Stromal cell of bone marrow (primary cell): Measurements from ENCODE around the gene LRTM2.

Source experiments
- DNase-seq: peaks from one replicate; pipeline ENCODE4 v3.0.0-alpha.2; 2012; ENCODE audit warnings: low read depth

LRTM2 gene

GRCh38 chr12:1865284-1865866 is 45.0 kb downstream of the LRTM2 start:
- DNase-seq: no peak

GRCh38 chr12:1869145-1869544 is 48.8 kb downstream of the LRTM2 start:
- DNase-seq: no peak

- no peak for DNase-seq
Measured at GRCh38 chr12:1870086-1870485, 49.7 kb downstream of the LRTM2 start.

- DNase-seq: no peak
Measured at GRCh38 chr12:1870998-1871917, 50.9 kb downstream of the LRTM2 start.

GRCh38 chr12:1872001-1872400 is 51.6 kb downstream of the LRTM2 start:
- no peak for DNase-seq

- DNase-seq: no peak
Measured at GRCh38 chr12:1872448-1872847, 52.1 kb downstream of the LRTM2 start.

GRCh38 chr12:1873531-1874510 is 53.5 kb downstream of the LRTM2 start:
- DNase-seq: no peak

- no peak for DNase-seq
Measured at GRCh38 chr12:1875608-1876007, 55.2 kb downstream of the LRTM2 start.

- DNase-seq: no peak
Measured at GRCh38 chr12:1876086-1876485, 55.7 kb downstream of the LRTM2 start.

GRCh38 chr12:1877169-1877878 is 57.0 kb downstream of the LRTM2 start:
- no peak for DNase-seq

GRCh38 chr12:1878214-1878613 is 57.8 kb downstream of the LRTM2 start:
- DNase-seq: no peak

- no peak for DNase-seq
Measured at GRCh38 chr12:1878695-1879094, 58.3 kb downstream of the LRTM2 start.

GRCh38 chr12:1879633-1880032 is 59.3 kb downstream of the LRTM2 start:
- no peak for DNase-seq

GRCh38 chr12:1880153-1880845 is 59.9 kb downstream of the LRTM2 start:
- no peak for DNase-seq

GRCh38 chr12:1880876-1881275 is 60.5 kb downstream of the LRTM2 start:
- DNase-seq: no peak

- DNase-seq: no peak
Measured at GRCh38 chr12:1881301-1881700, 60.9 kb downstream of the LRTM2 start.

- DNase-seq: no peak
Measured at GRCh38 chr12:1881936-1882335, 61.6 kb downstream of the LRTM2 start.

- no peak for DNase-seq
Measured at GRCh38 chr12:1882405-1882804, 62.0 kb downstream of the LRTM2 start.

- no peak for DNase-seq
Measured at GRCh38 chr12:1882850-1883470, 62.6 kb downstream of the LRTM2 start.

- no peak for DNase-seq
Measured at GRCh38 chr12:1883513-1883912, 63.1 kb downstream of the LRTM2 start.

GRCh38 chr12:1884651-1885050 is 64.3 kb downstream of the LRTM2 start:
- no peak for DNase-seq
